MM.1S (cell line): ENCODE measurements around the gene GRAMD1B.

Source experiments
- DNase-seq: peaks from one replicate; pipeline ENCODE4 v3.0.0-alpha.2; 2015
- H2AFZ ChIP-seq: fragments of 300-600 bp; sonication (generic); 2 replicates; pipeline ENCODE4 v1.6.0; 2016; ENCODE audit warnings: antibody characterized with exemption, low read length
- H3F3A ChIP-seq: fragments of 300-600 bp; sonication (generic); 2 replicates; pipeline ENCODE4 v1.6.1; 2016; ENCODE audit warnings: mild to moderate bottlenecking, antibody characterized with exemption, low read length, moderate library complexity, mixed read lengths; ENCODE audit not compliant: insufficient read depth
- H3K27ac ChIP-seq: fragments of 300-600 bp; sonication (generic); 2 replicates; pipeline ENCODE4 v1.5.1; 2016; ENCODE audit warnings: mild to moderate bottlenecking, low read length
- H3K27me3 ChIP-seq: fragments of 300-600 bp; sonication (generic); replicated peaks from 2 replicates; pipeline ENCODE4 v1.6.0; 2016; ENCODE audit warnings: low read length; ENCODE audit not compliant: insufficient read depth
- H3K36me3 ChIP-seq: fragments of 300-600 bp; sonication (generic); replicated peaks from 2 replicates; pipeline ENCODE4 v1.6.1; 2016; ENCODE audit warnings: mild to moderate bottlenecking, low read length, mixed read lengths; ENCODE audit not compliant: insufficient read depth
- H3K4me1 ChIP-seq: fragments of 300-600 bp; sonication (generic); 2 replicates; pipeline ENCODE4 v1.6.1; 2016; ENCODE audit warnings: low read length, mixed read lengths
- H3K4me2 ChIP-seq: fragments of 300-600 bp; sonication (generic); 2 replicates; pipeline ENCODE4 v1.6.0; 2016; ENCODE audit warnings: low read depth, low read length
- H3K4me3 ChIP-seq: fragments of 300-600 bp; sonication (generic); 2 replicates; pipeline ENCODE4 v1.5.1; 2016; ENCODE audit warnings: low read length, mixed read lengths
- H3K79me2 ChIP-seq: fragments of 300-600 bp; sonication (generic); 2 replicates; pipeline ENCODE4 v1.6.1; 2016; ENCODE audit warnings: mixed run types, low read length, mixed read lengths
- H3K9ac ChIP-seq: fragments of 300-600 bp; sonication (generic); 2 replicates; pipeline ENCODE4 v1.6.1; 2016; ENCODE audit warnings: low read length, mixed read lengths
- H3K9me2 ChIP-seq: fragments of 300-600 bp; sonication (generic); replicated peaks from 2 replicates; pipeline ENCODE4 v1.6.1; 2016; ENCODE audit warnings: mild to moderate bottlenecking, low read length, mixed read lengths; ENCODE audit not compliant: insufficient read depth
- H3K9me3 ChIP-seq: fragments of 300-600 bp; sonication (generic); replicated peaks from 2 replicates; pipeline ENCODE4 v1.6.1; 2016; ENCODE audit warnings: mild to moderate bottlenecking, low read length, mixed read lengths; ENCODE audit not compliant: insufficient read depth
- H4K20me1 ChIP-seq: fragments of 300-600 bp; sonication (generic); 2 replicates; pipeline ENCODE4 v1.6.1; 2016; ENCODE audit warnings: mild to moderate bottlenecking, low read length, moderate library complexity, mixed read lengths; ENCODE audit not compliant: insufficient read depth
- EZH2 ChIP-seq: fragments of 300-600 bp; sonication (generic); optimal IDR thresholded peaks from 2 replicates; pipeline ENCODE3; 2017; ENCODE audit warnings: low read depth, mild to moderate bottlenecking, antibody characterized with exemption, low read length, mixed read lengths
- EZH2phosphoT487 ChIP-seq: fragments of 300-600 bp; sonication (generic); IDR thresholded peaks from 2 replicates; pipeline ENCODE4 v1.6.1; 2018; ENCODE audit warnings: antibody characterized with exemption, low read length
- TF ChIP-seq, protein P1 (sequence below): fragments of 300-600 bp; sonication (generic); IDR thresholded peaks from 2 replicates; pipeline ENCODE4 v1.5.1; 2016; ENCODE audit warnings: antibody characterized with exemption, low read length, mixed read lengths

Gene GRAMD1B

GRCh38 chr11:123516238-123516637, 86.2 kb downstream of the GRAMD1B start:
- no peaks in the 10 kb centered on the region for H4K20me1 ChIP-seq
- no peak overlapping the region for H3K4me2 ChIP-seq
- no peak for DNase-seq
- no peaks in the 10 kb centered on the region for H3F3A ChIP-seq
- no peaks in the 10 kb centered on the region for H3K4me1 ChIP-seq
- H3K9ac ChIP-seq = no peak overlapping the region
- TF ChIP-seq EZH2phosphoT487 (no peak), EZH2 (no peak)
- TF ChIP-seq, protein P1, sequence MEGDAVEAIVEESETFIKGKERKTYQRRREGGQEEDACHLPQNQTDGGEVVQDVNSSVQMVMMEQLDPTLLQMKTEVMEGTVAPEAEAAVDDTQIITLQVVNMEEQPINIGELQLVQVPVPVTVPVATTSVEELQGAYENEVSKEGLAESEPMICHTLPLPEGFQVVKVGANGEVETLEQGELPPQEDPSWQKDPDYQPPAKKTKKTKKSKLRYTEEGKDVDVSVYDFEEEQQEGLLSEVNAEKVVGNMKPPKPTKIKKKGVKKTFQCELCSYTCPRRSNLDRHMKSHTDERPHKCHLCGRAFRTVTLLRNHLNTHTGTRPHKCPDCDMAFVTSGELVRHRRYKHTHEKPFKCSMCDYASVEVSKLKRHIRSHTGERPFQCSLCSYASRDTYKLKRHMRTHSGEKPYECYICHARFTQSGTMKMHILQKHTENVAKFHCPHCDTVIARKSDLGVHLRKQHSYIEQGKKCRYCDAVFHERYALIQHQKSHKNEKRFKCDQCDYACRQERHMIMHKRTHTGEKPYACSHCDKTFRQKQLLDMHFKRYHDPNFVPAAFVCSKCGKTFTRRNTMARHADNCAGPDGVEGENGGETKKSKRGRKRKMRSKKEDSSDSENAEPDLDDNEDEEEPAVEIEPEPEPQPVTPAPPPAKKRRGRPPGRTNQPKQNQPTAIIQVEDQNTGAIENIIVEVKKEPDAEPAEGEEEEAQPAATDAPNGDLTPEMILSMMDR = no peak
- H3K9me2 ChIP-seq = no peaks in the 10 kb centered on the region
- no peak overlapping the region for H2AFZ ChIP-seq
- no peaks in the 10 kb centered on the region for H3K36me3 ChIP-seq
- H3K4me3 ChIP-seq = no peak overlapping the region
- H3K9me3 ChIP-seq = no peaks in the 10 kb centered on the region
- H3K79me2 ChIP-seq = no peaks in the 10 kb centered on the region
- no peak overlapping the region for H3K27ac ChIP-seq
- H3K27me3 ChIP-seq = no peaks in the 10 kb centered on the region

- Histone ChIP-seq H3K27ac (no peak overlapping the region), H4K20me1 (no peaks in the 10 kb centered on the region), H3K79me2 (no peaks in the 10 kb centered on the region), H3K36me3 (no peaks in the 10 kb centered on the region), H3K9me3 (no peaks in the 10 kb centered on the region), H3K4me2 (no peak overlapping the region), H3F3A (no peaks in the 10 kb centered on the region), H3K4me1 (no peaks in the 10 kb centered on the region), H3K27me3 (no peaks in the 10 kb centered on the region), H3K9me2 (no peaks in the 10 kb centered on the region), H3K4me3 (no peak overlapping the region), H3K9ac (no peak overlapping the region), H2AFZ (no peak overlapping the region)
- TF ChIP-seq EZH2phosphoT487 (no peak), EZH2 (no peak)
- TF ChIP-seq, protein P1 = no peak
- no peak for DNase-seq
Measured at GRCh38 chr11:123517559-123518364, 87.7 kb downstream of the GRAMD1B start.

DNA sequence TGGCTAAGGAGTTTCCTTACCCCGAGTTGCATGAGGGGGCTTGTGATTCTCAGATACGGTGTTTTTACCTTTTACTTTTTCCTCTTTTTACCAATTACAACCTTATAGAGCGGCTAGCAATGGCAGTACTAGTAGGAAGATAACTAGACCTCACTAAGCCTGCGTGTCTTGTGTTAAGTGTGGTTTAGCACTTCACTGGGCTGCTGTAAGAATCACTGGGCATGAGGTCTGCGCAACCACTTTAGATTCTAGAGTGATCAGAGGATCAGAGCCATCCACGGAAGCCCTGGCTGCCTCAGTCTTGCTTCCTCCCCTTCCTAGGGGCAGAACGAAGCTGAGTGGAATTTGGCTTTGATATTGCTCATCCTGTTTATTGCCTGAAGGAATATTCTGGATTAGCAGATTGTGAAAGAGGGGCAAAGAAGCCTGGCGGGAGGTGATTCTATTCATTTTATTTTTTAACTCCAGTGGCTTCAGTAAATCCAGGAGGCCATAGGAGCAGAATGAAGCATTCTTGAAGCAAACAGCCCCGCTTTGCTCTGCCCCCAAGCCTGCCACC, 88.5 kb downstream of the GRAMD1B start:
- Histone ChIP-seq H3K9me3 (no peaks in the 10 kb centered on the region), H3K27me3 (no peaks in the 10 kb centered on the region), H4K20me1 (no peaks in the 10 kb centered on the region), H3K36me3 (no peaks in the 10 kb centered on the region), H2AFZ (no peak overlapping the region), H3K4me3 (no peak overlapping the region), H3K4me2 (no peak overlapping the region), H3K4me1 (no peaks in the 10 kb centered on the region), H3K9me2 (no peaks in the 10 kb centered on the region), H3K27ac (no peak overlapping the region), H3K9ac (no peak overlapping the region), H3F3A (no peaks in the 10 kb centered on the region), H3K79me2 (no peaks in the 10 kb centered on the region)
- DNase-seq = no peak
- TF ChIP-seq, protein P1 = no peak
- no peak for TF ChIP-seq EZH2phosphoT487
- no peak for TF ChIP-seq EZH2
